Activated T-cell treated with anti-CD3 and anti-CD28 coated beads, Interleukin-2, amount 50 U/mL, for 4 hours (primary cell): ENCODE results near the gene SBK3. TPM values are rescaled to one million over a fixed set of nuclear protein-coding genes. Genes with fewer than 3 reads are reported as not detected.
"Not testable (repeated sequence)": the region's sequence is repeated elsewhere in the genome, so short reads cannot be mapped to it uniquely, and the experiment has no call there.

Experiments used
- ATAC-seq, 2 donors: fragments of 200-7000 bp; cut with Tn5 transposase; one replicate each; pipeline ENCODE4 v1.10.0; 2021
- DNase-seq: peaks from one replicate; pipeline ENCODE4 v3.0.0-alpha.2; 2020
- H3K27me3 Mint-ChIP-seq: one replicate; pipeline ENCODE4 v1.8.0; 2021; ENCODE audit warnings: low read depth, mixed read lengths
- H3K36me3 Mint-ChIP-seq: one replicate; pipeline ENCODE4 v1.8.0; 2022; ENCODE audit warnings: mixed read lengths; ENCODE audit not compliant: insufficient read depth
- H3K4me1 Mint-ChIP-seq: one replicate; pipeline ENCODE4 v1.8.0; 2021; ENCODE audit warnings: low read depth, mixed read lengths
- H3K4me3 Mint-ChIP-seq: one replicate; pipeline ENCODE4 v1.8.0; 2021; ENCODE audit warnings: mild to moderate bottlenecking, moderate library complexity, mixed read lengths
- H3K9me3 Mint-ChIP-seq: one replicate; pipeline ENCODE4 v1.8.0; 2021; ENCODE audit warnings: mixed read lengths
- total RNA-seq, 3 donors: library from RNA; stranded (reverse); gene quantifications; one replicate each; pipeline ENCODE4 v1.2.1, GENCODE V29; 2021

The SBK3 gene
- total RNA-seq, 3 donors from 2014 or later: not detected

DNA sequence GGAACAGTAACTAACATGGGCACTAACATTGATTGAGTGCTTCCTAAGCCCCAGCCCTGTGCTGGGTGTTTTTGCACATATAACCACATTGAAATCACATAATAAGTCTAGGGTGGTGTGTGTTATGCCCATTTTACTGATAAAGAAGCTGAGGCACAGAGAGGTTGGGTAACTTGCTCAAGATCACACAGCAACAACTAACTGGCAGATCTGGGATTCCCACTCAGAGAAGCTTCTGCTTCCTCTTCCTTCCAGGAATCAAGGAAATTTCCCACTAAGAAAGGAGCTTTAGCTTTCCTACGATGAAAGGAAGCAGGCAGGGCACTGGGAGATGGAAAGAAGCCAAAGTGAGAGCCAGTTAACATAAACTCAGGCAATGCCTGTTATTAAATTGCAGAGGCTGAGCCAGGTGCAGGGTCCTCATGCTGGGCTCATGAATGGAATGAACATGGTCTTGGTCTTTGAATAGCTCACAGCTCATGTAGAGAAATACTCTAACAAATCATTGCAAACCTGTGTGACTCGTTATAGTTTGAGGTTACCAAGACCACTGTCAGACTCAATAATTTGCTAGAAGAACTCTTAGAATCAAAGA, 47.0 kb downstream of the SBK3 start:
- Mint-ChIP-seq H3K36me3 (no peaks in the 10 kb centered on the region), H3K4me3 (no peak overlapping the region), H3K27me3 (no peaks in the 10 kb centered on the region), H3K9me3 (no peaks in the 10 kb centered on the region), H3K4me1 (peaks cover 8% of the 10 kb centered on the region)
- no peak for DNase-seq
- no peak for ATAC-seq

DNA sequence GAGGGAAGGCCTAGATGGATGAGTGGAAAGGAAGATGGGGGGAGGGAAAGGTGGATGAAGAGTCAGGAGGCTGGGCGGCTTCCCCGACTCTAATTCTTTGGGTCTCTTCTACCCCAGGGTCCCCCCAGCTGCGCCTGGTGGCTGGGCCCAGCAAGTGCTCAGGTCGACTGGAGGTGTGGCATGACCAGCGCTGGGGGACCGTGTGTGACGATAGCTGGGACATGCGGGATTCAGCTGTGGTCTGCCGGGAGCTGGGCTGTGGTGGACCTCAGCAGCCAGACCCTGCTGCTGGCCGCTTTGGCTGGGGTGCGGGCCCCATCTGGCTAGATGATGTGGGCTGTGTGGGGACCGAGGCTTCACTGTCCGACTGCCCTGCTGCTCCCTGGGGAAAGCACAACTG, 47.6 kb downstream of the SBK3 start:
- no peaks in the 10 kb centered on the region for H3K36me3 Mint-ChIP-seq

DNA sequence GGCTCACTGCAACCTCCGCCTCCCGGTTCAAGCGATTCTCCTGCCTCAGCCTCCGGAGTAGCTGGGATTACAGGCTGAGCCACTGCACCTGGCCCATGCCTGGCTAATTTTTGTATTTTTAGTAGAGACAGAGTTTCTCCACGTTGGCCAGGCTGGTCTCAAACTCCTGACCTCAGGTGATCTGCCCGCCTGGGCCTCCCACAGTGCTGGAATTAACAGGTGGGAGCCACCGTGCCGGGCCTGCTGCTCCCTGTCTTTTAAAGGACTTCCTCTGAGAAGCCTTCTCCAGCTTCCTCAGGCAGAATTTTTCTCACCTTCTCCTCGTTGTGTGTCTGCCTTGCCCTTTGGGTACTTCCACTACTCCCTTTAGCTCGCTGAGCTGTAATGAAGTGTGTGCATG, 48.5 kb downstream of the SBK3 start:
- not testable (repeated sequence) for ATAC-seq, H3K4me3 Mint-ChIP-seq, H3K27me3 Mint-ChIP-seq, H3K4me1 Mint-ChIP-seq, H3K9me3 Mint-ChIP-seq, H3K36me3 Mint-ChIP-seq, DNase-seq

More for the DNA sequence above, 47.6 kb downstream of the SBK3 start:
- DNase-seq (no peak), ATAC-seq (no peak)
- Mint-ChIP-seq H3K4me3 (no peak overlapping the region), H3K9me3 (no peaks in the 10 kb centered on the region), H3K27me3 (peaks cover 4% of the 10 kb centered on the region), H3K4me1 (peaks cover 5% of the 10 kb centered on the region)

DNA sequence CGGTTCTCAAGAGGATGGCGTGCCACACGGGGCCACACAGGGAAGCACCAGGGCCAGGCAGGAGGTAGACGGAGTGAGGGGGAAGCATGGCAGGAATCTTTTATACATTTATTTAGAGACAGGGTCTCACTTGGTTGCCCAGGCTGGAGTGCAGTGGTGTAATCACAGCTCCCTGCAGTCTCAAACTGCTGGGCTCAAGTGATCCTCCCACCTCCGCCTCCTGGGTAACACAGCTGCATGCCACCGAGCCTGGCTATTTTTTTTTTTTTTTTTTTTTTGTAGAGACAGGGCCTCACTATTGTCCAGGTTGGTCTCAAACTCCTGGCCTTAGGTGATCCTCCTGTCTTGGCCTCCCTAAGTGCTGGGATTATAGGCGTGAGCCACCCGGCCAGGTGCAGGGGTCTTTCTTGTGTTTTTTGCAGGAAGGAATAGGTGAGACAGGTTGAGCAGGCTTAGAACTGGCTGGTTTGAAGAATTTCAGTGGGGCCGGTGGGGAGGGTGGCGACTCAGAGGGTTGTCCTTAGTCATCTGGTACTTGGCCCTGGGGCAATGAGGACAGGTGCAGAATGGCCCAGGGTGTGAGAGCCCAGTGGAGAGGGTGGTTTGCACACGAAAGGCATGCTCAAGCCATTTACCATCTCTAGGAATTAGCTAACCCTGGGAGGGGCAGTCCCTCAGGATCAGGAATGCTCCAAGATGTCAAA, 49.5 kb downstream of the SBK3 start:
- no peaks in the 10 kb centered on the region for H3K36me3 Mint-ChIP-seq

DNA sequence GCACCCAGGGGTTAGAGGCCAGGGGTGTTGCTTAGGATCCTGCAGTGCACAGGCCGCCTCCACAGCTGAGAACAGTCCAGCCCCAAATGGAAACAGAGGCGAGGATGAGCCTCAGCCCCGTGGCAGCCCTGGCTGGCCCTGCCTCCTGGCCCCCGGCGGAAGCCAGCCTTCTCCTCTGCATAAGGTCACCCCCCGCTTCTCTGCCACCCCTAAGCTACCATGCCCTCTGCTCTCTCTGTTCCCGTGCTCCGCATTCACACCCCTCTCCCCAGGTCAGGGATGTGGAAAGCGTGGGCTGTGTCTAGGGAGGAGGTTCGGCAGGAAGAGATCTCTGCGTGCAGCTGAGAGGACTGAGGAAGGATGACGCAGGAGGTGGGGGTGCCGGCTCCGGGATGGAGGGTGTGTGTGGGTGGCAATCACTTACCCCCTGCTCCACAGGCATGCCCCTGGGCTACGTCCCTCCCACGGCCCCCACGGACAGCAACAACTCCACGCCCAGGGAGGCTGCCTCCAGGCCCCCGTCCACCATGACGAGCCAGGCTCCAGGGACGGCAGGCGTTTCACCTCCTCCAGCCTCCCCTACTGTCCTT, 51.1 kb downstream of the SBK3 start:
- Mint-ChIP-seq H3K4me1 (no peaks in the 10 kb centered on the region), H3K9me3 (no peaks in the 10 kb centered on the region), H3K4me3 (no peak overlapping the region), H3K36me3 (no peaks in the 10 kb centered on the region), H3K27me3 (peaks cover 7% of the 10 kb centered on the region)
- DNase-seq (no peak), ATAC-seq (peak in 1 of 2 donors; percentile 52)

More for the DNA sequence above, 49.5 kb downstream of the SBK3 start:
- Mint-ChIP-seq H3K4me3 (no peak overlapping the region), H3K9me3 (no peaks in the 10 kb centered on the region), H3K27me3 (peaks cover 7% of the 10 kb centered on the region), H3K4me1 (no peaks in the 10 kb centered on the region)
- DNase-seq: no peak
- ATAC-seq: no peak

DNA sequence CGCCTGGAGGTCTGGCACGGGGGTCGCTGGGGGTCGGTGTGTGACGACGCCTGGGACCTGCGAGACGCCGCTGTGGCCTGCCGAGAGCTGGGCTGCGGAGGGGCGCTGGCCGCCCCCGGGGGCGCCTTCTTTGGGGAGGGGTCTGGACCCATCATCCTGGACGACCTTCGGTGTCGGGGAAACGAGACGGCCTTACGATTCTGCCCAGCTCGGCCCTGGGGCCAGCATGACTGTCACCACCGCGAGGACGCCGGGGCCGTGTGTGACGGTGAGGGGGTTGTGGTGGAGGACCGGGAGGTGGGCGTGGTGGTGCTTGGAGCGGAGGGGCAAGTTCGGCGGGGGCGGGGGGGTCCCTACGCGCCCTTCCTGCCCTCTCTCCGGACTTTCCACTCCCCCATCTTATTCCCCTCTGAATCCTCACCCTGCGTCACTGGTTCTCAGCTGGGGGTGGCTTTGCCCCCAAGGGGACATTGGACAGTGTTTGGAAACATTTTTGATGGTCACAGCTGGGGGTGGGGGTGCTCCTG, 51.6 kb downstream of the SBK3 start:
- DNase-seq (no peak), ATAC-seq (no peak)
- Mint-ChIP-seq H3K9me3 (no peaks in the 10 kb centered on the region), H3K27me3 (peaks cover 7% of the 10 kb centered on the region), H3K4me1 (no peaks in the 10 kb centered on the region), H3K4me3 (no peak overlapping the region), H3K36me3 (no peaks in the 10 kb centered on the region)

DNA sequence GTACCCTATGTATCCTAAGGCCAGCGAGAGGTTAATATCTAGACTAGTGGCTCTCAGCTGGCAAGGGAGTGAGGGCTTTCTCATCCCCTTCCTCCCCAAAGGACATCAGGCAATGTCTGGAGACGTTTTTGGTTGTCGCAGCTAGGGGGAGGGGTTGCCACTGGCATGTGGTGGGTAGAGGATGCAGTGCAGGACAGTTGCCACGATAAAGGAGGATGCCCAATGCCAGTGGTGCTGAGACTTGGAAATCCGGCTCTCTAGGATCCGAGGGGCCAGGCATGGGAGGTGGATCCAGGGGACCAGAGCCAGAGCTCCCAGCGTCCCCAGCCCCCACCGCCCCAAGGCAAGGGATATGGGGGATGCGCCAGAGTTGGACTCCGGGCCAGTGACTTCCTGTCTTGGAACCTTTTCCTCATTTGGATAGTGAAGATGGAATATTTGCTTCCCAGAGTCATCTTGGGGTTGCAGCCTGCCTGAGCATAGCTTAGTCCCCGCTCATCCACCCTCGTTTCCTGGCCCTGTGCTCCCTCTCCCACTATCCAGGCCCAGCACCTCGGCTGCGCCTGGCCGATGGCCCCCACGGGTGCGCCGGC, 52.2 kb downstream of the SBK3 start:
- Mint-ChIP-seq H3K36me3 (no peaks in the 10 kb centered on the region), H3K9me3 (no peaks in the 10 kb centered on the region), H3K27me3 (peaks cover 7% of the 10 kb centered on the region), H3K4me1 (no peaks in the 10 kb centered on the region), H3K4me3 (no peak overlapping the region)
- DNase-seq (no peak), ATAC-seq (no peak)

DNA sequence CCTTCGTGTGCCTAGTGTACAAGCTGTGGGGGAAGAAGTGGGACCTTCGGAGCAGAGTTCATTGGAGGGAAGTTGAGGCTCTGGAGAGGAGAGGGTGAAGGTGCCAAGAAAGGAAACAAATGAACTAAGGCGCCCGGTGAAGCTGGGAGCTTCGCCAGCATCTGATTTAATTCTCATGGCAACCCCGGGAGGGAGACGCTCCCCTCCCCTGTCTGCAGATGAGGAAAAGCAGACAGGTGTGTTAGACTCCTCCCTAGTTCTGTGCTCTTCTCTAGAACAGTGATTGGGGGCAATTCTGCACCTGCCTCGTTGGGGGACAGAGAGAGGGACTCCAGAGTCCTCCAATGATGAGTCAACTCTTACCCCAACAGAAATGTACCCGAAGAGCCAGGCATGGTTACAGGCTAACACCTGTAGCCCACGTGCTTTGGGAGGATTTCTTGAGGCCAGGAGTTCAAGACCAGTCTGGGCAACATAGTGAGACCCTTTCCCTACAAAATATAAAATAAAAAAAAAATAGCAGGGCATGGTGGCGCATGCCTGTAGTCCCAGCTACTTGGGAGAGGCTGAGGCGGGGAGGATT, 52.9 kb downstream of the SBK3 start:
- Mint-ChIP-seq H3K36me3 (no peaks in the 10 kb centered on the region), H3K9me3 (no peaks in the 10 kb centered on the region), H3K27me3 (peaks cover 7% of the 10 kb centered on the region), H3K4me1 (peaks cover 3% of the 10 kb centered on the region), H3K4me3 (no peak overlapping the region)
- ATAC-seq (no peak), DNase-seq (no peak)

DNA sequence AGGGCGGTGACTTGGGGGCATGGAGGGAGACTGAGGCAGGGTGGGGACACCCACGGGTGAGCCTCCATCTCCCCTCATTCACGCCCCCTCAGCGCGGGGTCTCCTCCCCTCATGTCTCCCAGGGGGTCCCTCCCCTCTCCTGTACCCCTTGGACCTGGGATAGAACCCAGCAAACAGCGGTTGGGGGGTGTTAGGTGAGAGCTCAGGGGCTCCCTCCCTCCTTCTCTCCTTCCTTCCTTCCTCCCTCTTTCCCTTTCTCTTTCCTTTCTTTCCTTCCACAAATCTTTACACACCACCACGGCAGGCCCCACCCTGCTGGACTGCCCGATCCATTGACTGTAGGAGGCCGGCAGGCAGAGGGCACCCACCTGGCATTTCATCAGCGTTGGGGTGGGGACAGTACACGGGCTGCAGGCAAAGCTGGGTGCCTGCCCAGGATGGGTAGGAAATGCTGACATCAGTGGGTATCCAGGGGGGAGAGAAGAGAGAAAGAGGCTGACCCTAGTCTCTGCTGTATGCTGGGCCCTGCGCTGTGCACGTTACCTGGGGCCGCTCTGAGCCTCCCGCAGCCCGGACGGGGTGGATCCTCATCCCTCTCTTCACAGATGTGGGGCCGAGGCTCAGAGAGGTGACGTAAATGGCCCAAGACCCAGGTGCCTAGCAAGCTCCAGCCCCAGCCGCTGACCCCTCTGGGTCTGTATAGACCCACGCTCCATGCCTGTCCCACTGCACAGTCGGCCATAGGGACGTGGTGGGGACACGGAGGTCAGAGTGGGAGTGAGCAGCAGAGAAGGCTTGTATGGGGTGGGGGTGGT, 53.6 kb downstream of the SBK3 start:
- Mint-ChIP-seq H3K36me3 (no peaks in the 10 kb centered on the region), H3K4me1 (peaks cover 9% of the 10 kb centered on the region), H3K4me3 (no peak overlapping the region), H3K27me3 (peaks cover 7% of the 10 kb centered on the region), H3K9me3 (no peaks in the 10 kb centered on the region)
- DNase-seq (no peak), ATAC-seq (no peak)

Other genes starting within 250 kb of the SBK3 start
- not detected for gene TMEM150B, start 220.2 kb downstream of the SBK3 start, total RNA-seq
- 1 to 10 TPM; 8.1 to 9.2 (median 8.6) TPM for gene KMT5C, start 205.7 kb downstream of the SBK3 start, total RNA-seq
- not detected for gene COX6B2, start 190.8 kb downstream of the SBK3 start, total RNA-seq
- not detected for gene GARIN5B, start 182.3 kb downstream of the SBK3 start, total RNA-seq
- gene IL11, start 175.1 kb downstream of the SBK3 start, total RNA-seq: under 1 TPM; 0.18 to 0.46 (median 0.35) TPM
- not detected for gene TMEM190, start 168.7 kb downstream of the SBK3 start, total RNA-seq
- gene TMEM238, start 161.3 kb downstream of the SBK3 start, total RNA-seq: 1 to 10 TPM; 6.1 to 8.8 (median 8.4) TPM
- gene RPL28, start 159.6 kb downstream of the SBK3 start, total RNA-seq: 1,000 to 10,000 TPM; 3,242 to 3,402 (median 3,363) TPM
- gene UBE2S, start 137.8 kb downstream of the SBK3 start, total RNA-seq: 100 to 1,000 TPM; 226 to 281 (median 237) TPM
- gene SHISA7, start 102.2 kb downstream of the SBK3 start, total RNA-seq: not detected
- gene ISOC2, start 83.9 kb downstream of the SBK3 start, total RNA-seq: 10 to 100 TPM; 63.2 to 65.1 (median 64.5) TPM
- gene C19orf85, start 80.8 kb downstream of the SBK3 start, total RNA-seq: not detected
- gene ZNF628, start 68.9 kb downstream of the SBK3 start, total RNA-seq: 10 to 100 TPM; 11.0 to 12.6 (median 12.1) TPM
- gene NAT14, start 60.4 kb downstream of the SBK3 start, total RNA-seq: 10 to 100 TPM; 16.0 to 23.4 (median 17.6) TPM
- gene SSC5D, start 57.1 kb downstream of the SBK3 start, total RNA-seq: under 1 TPM; 0.29 to 0.66 (median 0.38) TPM
- gene SBK2, start 8.4 kb downstream of the SBK3 start, total RNA-seq: not detected
- 10 to 100 TPM; 10.1 to 12.2 (median 11.0) TPM for gene ZNF579, start 35.3 kb upstream of the SBK3 start, total RNA-seq
- gene FIZ1, start 54.0 kb upstream of the SBK3 start, total RNA-seq: 10 to 100 TPM; 31.4 to 35.5 (median 34.4) TPM
- gene ZNF524, start 54.7 kb upstream of the SBK3 start, total RNA-seq: 10 to 100 TPM; 12.5 to 12.6 (median 12.6) TPM
- 10 to 100 TPM; 14.5 to 15.9 (median 15.4) TPM for gene ZNF865, start 60.1 kb upstream of the SBK3 start, total RNA-seq
- gene ZNF784, start 79.0 kb upstream of the SBK3 start, total RNA-seq: 1 to 10 TPM; 3.3 to 3.4 (median 3.4) TPM
- 10 to 100 TPM; 27.1 to 31.5 (median 28.5) TPM for gene ZNF580, start 95.5 kb upstream of the SBK3 start, total RNA-seq
- 10 to 100 TPM; 46.2 to 54.1 (median 52.7) TPM for gene ZNF581, start 98.1 kb upstream of the SBK3 start, total RNA-seq
- gene CCDC106, start 102.7 kb upstream of the SBK3 start, total RNA-seq: 1 to 10 TPM; 3.9 to 7.8 (median 4.8) TPM
- gene U2AF2, start 109.5 kb upstream of the SBK3 start, total RNA-seq: 100 to 1,000 TPM; 467 to 532 (median 476) TPM
- 10 to 100 TPM; 55.0 to 61.4 (median 55.2) TPM for gene EPN1, start 129.7 kb upstream of the SBK3 start, total RNA-seq
- gene NLRP9, start 192.9 kb upstream of the SBK3 start, total RNA-seq: not detected
- gene RFPL4A, start 213.6 kb upstream of the SBK3 start, total RNA-seq: not detected
- not detected for gene RFPL4AL1, start 223.6 kb upstream of the SBK3 start, total RNA-seq